Spinal cord (tissue), 10 donors: ENCODE data around the gene ZNF48. TPM values are rescaled to one million over a fixed set of nuclear protein-coding genes. Genes with fewer than 3 reads are reported as not detected.

ENCODE experiments used
- DNase-seq, 6 donors: peaks; one replicate each; pipeline versions ENCODE4 v3.0.0 to v3.0.0-alpha.2; 2013 to 2015; ENCODE audit warnings: low spot score in 6 of 6, low read depth in 4 of 6
- H3K27ac ChIP-seq: one replicate; pipeline ENCODE4 v1.5.1; 2013; ENCODE audit warnings: low read depth, low read length, control low read depth
- H3K27me3 ChIP-seq: one replicate; pipeline ENCODE4 v1.6.1; 2013; ENCODE audit warnings: low read length; ENCODE audit not compliant: control insufficient read depth, insufficient read depth
- H3K36me3 ChIP-seq: one replicate; pipeline ENCODE4 v1.6.1; 2013; ENCODE audit warnings: low read length; ENCODE audit not compliant: control insufficient read depth, insufficient read depth
- H3K4me1 ChIP-seq: one replicate; pipeline ENCODE4 v1.6.1; 2013; ENCODE audit warnings: low read length; ENCODE audit not compliant: control insufficient read depth, insufficient read depth
- H3K4me3 ChIP-seq: one replicate; pipeline ENCODE4 v1.5.1; 2013; ENCODE audit warnings: low read depth, low read length, control low read depth
- H3K9me3 ChIP-seq: one replicate; pipeline ENCODE4 v1.6.1; 2013; ENCODE audit warnings: low read length; ENCODE audit not compliant: control insufficient read depth, insufficient read depth
- whole genome bisulfite sequencing: methylation state at CpG from one replicate; pipeline ENCODE4 v1.1.5; 2013; ENCODE audit warnings: missing lambda C conversion rate; ENCODE audit not compliant: insufficient coverage; 5-methylcytosine and 5-hydroxymethylcytosine counted together
- long read RNA-seq, 4 donors: transcript quantifications; one replicate each; lab custom pipeline, GENCODE V29; 2026
- polyA plus RNA-seq, 2 donors: library from polyadenylated mRNA; unstranded; fragments of 120-200 nt; gene quantifications; one replicate each; pipeline ENCODE4 v1.2.1, GENCODE V29; 2013; ENCODE audit not compliant: insufficient read length in 2 of 2
- total RNA-seq, 2 donors: library from RNA; depleted of rRNA in 1 of 2; stranded (reverse); fragments of 120-200 nt in 1 of 2; fragments of >200 nt in 1 of 2; gene quantifications; one replicate each; pipeline versions ENCODE4 v1.2.3 to v1.2.4, GENCODE V29; 2013 to 2014
- donor health status: healthy.

ZNF48 gene
- total RNA-seq = 10 to 100 TPM in 1 of 2 donors, 1 to 10 TPM in 1; 9.5 to 12.1 TPM
- polyA plus RNA-seq = 10 to 100 TPM; 18.6 to 19.2 TPM
- long read RNA-seq, donor 1, partial matches to known transcripts = 0 of 5 reads
- long read RNA-seq, donor 1, other reads (novel, unspliced or antisense) = 0 of 5 reads
- long read RNA-seq, donor 2, partial matches to known transcripts = 0 of 2 reads
- long read RNA-seq, donor 2, other reads (novel, unspliced or antisense) = 0 of 2 reads
- long read RNA-seq, donor 3, transcript ZNF48-203 (3 exons, 912 nt) = major isoform, 5 of 9 reads
- long read RNA-seq, donor 3, partial matches to known transcripts = 0 of 9 reads
- long read RNA-seq, donor 3, other reads (novel, unspliced or antisense) = 0 of 9 reads
- long read RNA-seq, donor 4, partial matches to known transcripts = 0 of 1 reads
- long read RNA-seq, donor 4, other reads (novel, unspliced or antisense) = 0 of 1 reads

GRCh38 chr16:30395155-30395991 lies at the start of gene ZNF48:
Gene ZNF48 (plus strand): TSS chr16:30395420. CDS start chr16:30395795, 375 bp downstream.
- peaks cover 44% of the 10 kb centered on the region for H3K4me1 ChIP-seq
- no peaks in the 10 kb centered on the region for H3K27me3 ChIP-seq
- under 1% methylated on average over 100 of the region's 103 CpGs for WGBS
- H3K9me3 ChIP-seq = no peaks in the 10 kb centered on the region
- H3K27ac ChIP-seq = peak within 1 kb of the TSS; percentile 96
- DNase-seq = peak in 3 of 6 donors; percentile 84 to 98 (median 97)
- peaks cover 21% of the 10 kb centered on the region for H3K36me3 ChIP-seq
- peak within 1 kb of the TSS; percentile 80 for H3K4me3 ChIP-seq

GRCh38 chr16:30346286-30346685 lies 48.9 kb upstream of the ZNF48 start:
- Histone ChIP-seq H3K36me3 (peaks cover 33% of the 10 kb centered on the region), H3K27me3 (no peaks in the 10 kb centered on the region), H3K9me3 (no peaks in the 10 kb centered on the region), H3K4me3 (no peak overlapping the region), H3K27ac (no peak overlapping the region), H3K4me1 (peaks cover 4% of the 10 kb centered on the region)
- no peak for DNase-seq
- 100% methylated on average over 3 of the region's 3 CpGs for WGBS

- DNase-seq = no peak
- Histone ChIP-seq H3K9me3 (no peaks in the 10 kb centered on the region), H3K36me3 (peaks cover 45% of the 10 kb centered on the region), H3K27me3 (no peaks in the 10 kb centered on the region), H3K4me3 (no peak overlapping the region), H3K4me1 (peaks cover 23% of the 10 kb centered on the region), H3K27ac (no peak overlapping the region)
- WGBS = 91% methylated on average over 6 of the region's 8 CpGs
These were observed 47.1 kb upstream of the ZNF48 start for GRCh38 chr16:30348113-30348512.

GRCh38 chr16:30348929-30349328 lies 46.3 kb upstream of the ZNF48 start:
- WGBS = no CpG with 5 or more reads among the region's 7 CpGs
- Histone ChIP-seq H3K27ac (no peak overlapping the region), H3K4me1 (peaks cover 31% of the 10 kb centered on the region), H3K4me3 (no peak overlapping the region), H3K36me3 (peaks cover 52% of the 10 kb centered on the region), H3K27me3 (no peaks in the 10 kb centered on the region), H3K9me3 (no peaks in the 10 kb centered on the region)
- no peak for DNase-seq

GRCh38 chr16:30349675-30350074 lies 45.5 kb upstream of the ZNF48 start:
- no peak overlapping the region for H3K27ac ChIP-seq
- no peak for DNase-seq
- no peaks in the 10 kb centered on the region for H3K9me3 ChIP-seq
- H3K4me1 ChIP-seq = peaks cover 38% of the 10 kb centered on the region
- H3K36me3 ChIP-seq = peaks cover 54% of the 10 kb centered on the region
- WGBS = 100% methylated on average over 2 of the region's 3 CpGs
- no peak overlapping the region for H3K4me3 ChIP-seq
- H3K27me3 ChIP-seq = no peaks in the 10 kb centered on the region

- Histone ChIP-seq H3K4me3 (no peak overlapping the region), H3K4me1 (peaks cover 39% of the 10 kb centered on the region), H3K36me3 (peaks cover 54% of the 10 kb centered on the region), H3K27ac (no peak overlapping the region), H3K27me3 (no peaks in the 10 kb centered on the region), H3K9me3 (no peaks in the 10 kb centered on the region)
- DNase-seq = no peak
- WGBS = 79% methylated on average over 1 of the region's 3 CpGs
These were observed 44.9 kb upstream of the ZNF48 start for GRCh38 chr16:30350134-30350871.

- Histone ChIP-seq H3K27ac (peak overlapping the region; percentile 40), H3K36me3 (peaks cover 57% of the 10 kb centered on the region), H3K9me3 (no peaks in the 10 kb centered on the region), H3K4me3 (no peak overlapping the region), H3K27me3 (no peaks in the 10 kb centered on the region), H3K4me1 (peaks cover 46% of the 10 kb centered on the region)
- 89% methylated on average over 15 of the region's 15 CpGs for whole genome bisulfite sequencing
- DNase-seq = no peak
These were observed 44.2 kb upstream of the ZNF48 start for GRCh38 chr16:30351001-30351441.

- Histone ChIP-seq H3K27me3 (no peaks in the 10 kb centered on the region), H3K27ac (peak overlapping the region; percentile 73), H3K36me3 (peaks cover 64% of the 10 kb centered on the region), H3K4me1 (peaks cover 54% of the 10 kb centered on the region), H3K4me3 (no peak overlapping the region), H3K9me3 (no peaks in the 10 kb centered on the region)
- WGBS = 82% methylated on average over 8 of the region's 11 CpGs
- DNase-seq = peak in 4 of 6 donors; percentile 57 to 90 (median 66)
These were observed 43.4 kb upstream of the ZNF48 start for GRCh38 chr16:30351586-30352419.
